MM.1S (cell line): ENCODE measurements around the gene SMOC2.

Experiments used
- DNase-seq: peaks from one replicate; pipeline ENCODE4 v3.0.0-alpha.2; 2015
- H2AFZ ChIP-seq: fragments of 300-600 bp; sonication (generic); 2 replicates; pipeline ENCODE4 v1.6.0; 2016; ENCODE audit warnings: antibody characterized with exemption, low read length
- H3F3A ChIP-seq: fragments of 300-600 bp; sonication (generic); 2 replicates; pipeline ENCODE4 v1.6.1; 2016; ENCODE audit warnings: mild to moderate bottlenecking, antibody characterized with exemption, low read length, moderate library complexity, mixed read lengths; ENCODE audit not compliant: insufficient read depth
- H3K27ac ChIP-seq: fragments of 300-600 bp; sonication (generic); 2 replicates; pipeline ENCODE4 v1.5.1; 2016; ENCODE audit warnings: mild to moderate bottlenecking, low read length
- H3K27me3 ChIP-seq: fragments of 300-600 bp; sonication (generic); replicated peaks from 2 replicates; pipeline ENCODE4 v1.6.0; 2016; ENCODE audit warnings: low read length; ENCODE audit not compliant: insufficient read depth
- H3K36me3 ChIP-seq: fragments of 300-600 bp; sonication (generic); replicated peaks from 2 replicates; pipeline ENCODE4 v1.6.1; 2016; ENCODE audit warnings: mild to moderate bottlenecking, low read length, mixed read lengths; ENCODE audit not compliant: insufficient read depth
- H3K4me1 ChIP-seq: fragments of 300-600 bp; sonication (generic); 2 replicates; pipeline ENCODE4 v1.6.1; 2016; ENCODE audit warnings: low read length, mixed read lengths
- H3K4me2 ChIP-seq: fragments of 300-600 bp; sonication (generic); 2 replicates; pipeline ENCODE4 v1.6.0; 2016; ENCODE audit warnings: low read depth, low read length
- H3K4me3 ChIP-seq: fragments of 300-600 bp; sonication (generic); 2 replicates; pipeline ENCODE4 v1.5.1; 2016; ENCODE audit warnings: low read length, mixed read lengths
- H3K79me2 ChIP-seq: fragments of 300-600 bp; sonication (generic); 2 replicates; pipeline ENCODE4 v1.6.1; 2016; ENCODE audit warnings: mixed run types, low read length, mixed read lengths
- H3K9ac ChIP-seq: fragments of 300-600 bp; sonication (generic); 2 replicates; pipeline ENCODE4 v1.6.1; 2016; ENCODE audit warnings: low read length, mixed read lengths
- H3K9me2 ChIP-seq: fragments of 300-600 bp; sonication (generic); replicated peaks from 2 replicates; pipeline ENCODE4 v1.6.1; 2016; ENCODE audit warnings: mild to moderate bottlenecking, low read length, mixed read lengths; ENCODE audit not compliant: insufficient read depth
- H3K9me3 ChIP-seq: fragments of 300-600 bp; sonication (generic); replicated peaks from 2 replicates; pipeline ENCODE4 v1.6.1; 2016; ENCODE audit warnings: mild to moderate bottlenecking, low read length, mixed read lengths; ENCODE audit not compliant: insufficient read depth
- H4K20me1 ChIP-seq: fragments of 300-600 bp; sonication (generic); 2 replicates; pipeline ENCODE4 v1.6.1; 2016; ENCODE audit warnings: mild to moderate bottlenecking, low read length, moderate library complexity, mixed read lengths; ENCODE audit not compliant: insufficient read depth
- CTCF ChIP-seq: fragments of 300-600 bp; sonication (generic); IDR thresholded peaks from 2 replicates; pipeline ENCODE4 v1.5.1; 2016; ENCODE audit warnings: antibody characterized with exemption, low read length, mixed read lengths
- EZH2 ChIP-seq: fragments of 300-600 bp; sonication (generic); optimal IDR thresholded peaks from 2 replicates; pipeline ENCODE3; 2017; ENCODE audit warnings: low read depth, mild to moderate bottlenecking, antibody characterized with exemption, low read length, mixed read lengths
- EZH2phosphoT487 ChIP-seq: fragments of 300-600 bp; sonication (generic); IDR thresholded peaks from 2 replicates; pipeline ENCODE4 v1.6.1; 2018; ENCODE audit warnings: antibody characterized with exemption, low read length

Gene SMOC2

GRCh38 chr6:168709390-168709789 lies 268.4 kb downstream of the SMOC2 start:
- Histone ChIP-seq H3K36me3 (no peaks in the 10 kb centered on the region), H3K4me1 (no peaks in the 10 kb centered on the region), H4K20me1 (no peaks in the 10 kb centered on the region), H3K9ac (no peak overlapping the region), H3K9me3 (no peaks in the 10 kb centered on the region), H3F3A (no peaks in the 10 kb centered on the region), H3K27me3 (no peaks in the 10 kb centered on the region), H2AFZ (no peak overlapping the region), H3K4me3 (no peak overlapping the region), H3K27ac (no peak overlapping the region), H3K9me2 (no peaks in the 10 kb centered on the region), H3K79me2 (no peaks in the 10 kb centered on the region), H3K4me2 (no peak overlapping the region)
- TF ChIP-seq EZH2phosphoT487, result no peak
- TF ChIP-seq EZH2, result no peak
- TF ChIP-seq CTCF, result no peak
- DNase-seq, result no peak

GRCh38 chr6:168709991-168710390 lies 269.0 kb downstream of the SMOC2 start:
- TF ChIP-seq CTCF, result no peak
- no peak for TF ChIP-seq EZH2phosphoT487
- TF ChIP-seq EZH2, result no peak
- DNase-seq, result no peak

DNA sequence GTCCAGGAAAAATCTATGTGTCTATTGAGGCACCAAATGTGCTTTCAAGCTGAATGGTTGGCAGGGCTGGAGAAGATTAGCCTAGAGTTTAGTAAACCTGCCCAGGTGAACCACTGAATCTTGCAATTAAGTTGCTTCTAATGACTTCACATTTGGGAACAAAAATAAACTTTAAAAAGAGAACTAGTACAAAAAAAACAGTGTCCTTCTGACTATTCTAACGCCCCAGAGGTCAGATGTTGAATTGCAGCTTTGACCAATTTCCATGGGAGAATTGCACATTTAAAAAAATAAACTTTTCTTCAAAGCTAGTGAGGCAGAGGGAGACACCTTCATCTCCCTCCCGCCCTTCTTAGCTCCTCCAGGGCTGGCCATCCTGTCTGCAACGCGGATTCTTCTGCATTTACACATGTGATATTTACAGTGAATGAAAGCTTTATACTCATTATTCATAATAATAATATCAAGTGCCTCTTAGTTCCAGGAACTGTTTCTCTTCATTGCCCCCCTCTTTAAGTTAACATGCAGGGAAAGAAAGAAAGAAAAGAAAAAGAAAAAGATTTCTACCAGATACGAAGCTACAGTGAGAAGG lies 270.2 kb downstream of the SMOC2 start:
- no peak for TF ChIP-seq CTCF
- TF ChIP-seq EZH2, result no peak
- TF ChIP-seq EZH2phosphoT487, result no peak

More at GRCh38 chr6:168709991-168710390, 269.0 kb downstream of the SMOC2 start:
- Histone ChIP-seq H3K9me2 (no peaks in the 10 kb centered on the region), H3K27ac (no peak overlapping the region), H3K4me1 (no peaks in the 10 kb centered on the region), H3K4me3 (no peak overlapping the region), H2AFZ (no peak overlapping the region), H3K9ac (no peak overlapping the region), H3K79me2 (no peaks in the 10 kb centered on the region), H3K27me3 (no peaks in the 10 kb centered on the region), H4K20me1 (no peaks in the 10 kb centered on the region), H3K36me3 (no peaks in the 10 kb centered on the region), H3K9me3 (no peaks in the 10 kb centered on the region), H3K4me2 (no peak overlapping the region), H3F3A (no peaks in the 10 kb centered on the region)

More for the DNA sequence above, 270.2 kb downstream of the SMOC2 start:
- no peaks in the 10 kb centered on the region for H4K20me1 ChIP-seq
- no peak overlapping the region for H3K27ac ChIP-seq
- no peaks in the 10 kb centered on the region for H3K4me1 ChIP-seq
- no peak overlapping the region for H3K4me3 ChIP-seq
- H3K4me2 ChIP-seq, result no peak overlapping the region
- H3K9me3 ChIP-seq, result no peaks in the 10 kb centered on the region
- no peak for DNase-seq
- no peaks in the 10 kb centered on the region for H3K27me3 ChIP-seq
- H3K9ac ChIP-seq, result no peak overlapping the region
- no peak overlapping the region for H2AFZ ChIP-seq
- no peaks in the 10 kb centered on the region for H3F3A ChIP-seq
- no peaks in the 10 kb centered on the region for H3K36me3 ChIP-seq
- no peaks in the 10 kb centered on the region for H3K79me2 ChIP-seq
- no peaks in the 10 kb centered on the region for H3K9me2 ChIP-seq
